Dedifferentiated amniotic fluid mesenchymal stem cell (primary cell): Measurements from ENCODE around the gene GPC6.
A peak's percentile ranks its signal among the peaks of the same experiment; 100 is the strongest.

Experiments
- DNase-seq: peaks from one replicate; pipeline ENCODE4 v3.0.0-alpha.2; 2016; ENCODE audit errors: extremely low spot score

GPC6 gene

DNA sequence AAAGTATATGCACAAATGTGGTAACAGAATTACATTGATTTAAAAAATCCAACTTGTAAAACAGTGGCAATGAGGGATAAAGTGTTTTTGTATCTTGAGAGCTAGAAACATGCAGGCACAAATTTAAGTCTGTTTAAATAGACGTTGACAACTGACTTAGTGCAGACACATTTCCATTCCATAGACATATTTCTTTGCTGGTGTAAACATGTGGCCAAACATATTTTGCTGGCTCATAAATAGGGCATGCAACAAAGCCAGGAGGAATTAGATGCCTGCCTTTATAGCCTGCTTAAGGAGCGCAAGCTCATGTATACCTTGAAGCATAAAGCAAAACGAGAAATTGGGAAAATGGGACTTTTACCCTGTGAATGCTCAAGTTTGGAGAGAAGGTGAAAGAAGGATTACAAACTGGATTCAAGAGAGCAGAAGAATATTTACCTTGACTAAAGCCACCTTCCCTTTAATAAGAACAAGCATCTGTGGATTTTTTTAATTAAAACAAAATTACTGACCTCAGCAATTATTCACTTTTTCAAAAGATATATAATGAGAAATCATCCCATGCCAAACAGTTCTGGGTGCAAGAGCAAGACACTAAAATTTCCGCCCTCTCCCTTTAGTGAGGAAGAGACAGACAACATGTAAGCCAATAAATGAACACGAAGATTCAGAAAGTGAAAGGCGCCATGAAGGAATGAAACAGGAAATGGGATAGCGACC, 1181.9 kb downstream of the GPC6 start:
- DNase-seq: no peak

DNA sequence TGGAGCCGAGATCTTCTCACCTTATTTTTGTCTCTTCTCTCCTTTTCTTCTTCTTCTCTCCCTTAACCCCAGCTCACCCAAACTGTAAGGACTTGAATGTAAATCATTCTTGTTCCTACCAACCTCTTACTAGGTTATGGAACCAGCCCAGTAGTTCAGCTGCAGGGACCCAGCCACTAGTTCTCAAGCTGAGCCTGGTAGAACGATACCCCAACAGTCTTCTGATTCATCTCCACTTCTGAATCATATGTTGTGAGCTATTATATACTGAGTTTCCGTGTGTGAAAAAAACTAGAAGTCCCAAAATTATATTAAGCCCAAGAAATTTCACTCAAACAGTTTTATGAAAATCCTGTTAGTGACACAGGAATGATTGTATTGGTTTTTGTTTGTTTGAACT, 1185.1 kb downstream of the GPC6 start:
- DNase-seq: no peak

DNA sequence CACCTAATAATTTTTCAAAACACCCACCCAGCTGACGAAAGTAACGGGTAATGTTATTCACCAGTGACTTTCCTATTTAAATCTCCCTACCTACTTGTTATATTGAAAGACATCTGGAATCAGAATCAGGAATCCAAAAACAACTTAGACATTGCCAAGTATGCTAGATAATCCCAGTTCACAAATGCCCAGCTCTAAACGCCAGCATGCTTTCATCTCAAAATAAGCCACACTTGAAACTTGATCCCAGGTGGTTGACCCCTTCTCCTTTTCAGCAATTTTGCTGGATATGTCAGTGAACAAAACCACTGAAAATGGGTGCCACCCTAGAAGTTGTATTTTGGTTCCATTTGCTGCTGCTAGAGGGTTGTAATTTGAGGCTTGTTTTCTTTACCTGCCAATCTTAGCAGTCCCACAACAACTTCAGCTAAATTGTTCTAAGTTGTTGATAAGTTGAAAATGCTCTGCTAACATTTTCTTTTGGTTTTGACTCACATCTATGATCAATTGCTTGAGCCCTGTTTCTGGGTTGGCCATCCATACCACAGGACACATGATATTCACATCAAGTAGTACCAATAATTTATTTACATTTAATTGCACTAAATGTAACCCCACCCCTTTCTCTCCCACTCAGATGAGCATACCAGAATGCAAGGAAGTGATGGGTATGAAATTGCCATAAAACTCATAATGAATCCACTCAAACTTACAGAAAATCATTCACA, 1186.4 kb downstream of the GPC6 start:
- no peak for DNase-seq

DNA sequence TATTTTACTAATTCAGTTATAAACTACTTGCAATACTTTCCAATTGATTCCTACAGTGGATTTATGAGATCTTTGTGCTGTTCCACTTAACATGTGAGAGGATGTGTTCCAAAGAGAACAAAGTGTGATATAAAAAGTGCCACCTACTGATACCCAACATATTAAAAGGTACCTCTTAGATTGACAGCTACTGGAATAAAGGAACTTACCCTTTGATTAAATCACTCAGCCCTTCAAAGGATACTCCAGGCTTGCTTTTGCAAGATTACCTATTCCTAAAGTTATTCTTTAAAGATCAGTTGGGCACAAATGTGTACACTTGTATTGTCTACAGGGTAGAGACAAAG, 1187.0 kb downstream of the GPC6 start:
- no peak for DNase-seq

DNA sequence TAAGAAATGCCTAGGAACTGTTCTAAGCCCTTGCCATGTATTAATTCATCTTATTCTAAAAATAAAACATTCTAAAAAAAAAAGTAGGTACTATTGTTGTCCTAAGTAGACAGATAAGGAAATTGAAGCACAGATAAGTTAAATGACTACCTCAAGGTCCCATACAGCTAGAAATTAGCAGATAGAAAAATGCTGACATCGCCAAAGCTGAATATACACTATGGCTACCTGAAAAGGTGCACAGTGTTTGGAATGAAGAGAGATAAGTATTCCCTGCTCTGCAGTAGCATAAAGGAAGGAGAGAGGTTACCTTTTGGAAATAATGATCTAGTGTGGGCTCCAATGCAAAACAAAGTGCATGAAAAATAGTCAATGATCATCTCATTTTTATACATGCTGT, 1187.5 kb downstream of the GPC6 start:
- DNase-seq: no peak

DNA sequence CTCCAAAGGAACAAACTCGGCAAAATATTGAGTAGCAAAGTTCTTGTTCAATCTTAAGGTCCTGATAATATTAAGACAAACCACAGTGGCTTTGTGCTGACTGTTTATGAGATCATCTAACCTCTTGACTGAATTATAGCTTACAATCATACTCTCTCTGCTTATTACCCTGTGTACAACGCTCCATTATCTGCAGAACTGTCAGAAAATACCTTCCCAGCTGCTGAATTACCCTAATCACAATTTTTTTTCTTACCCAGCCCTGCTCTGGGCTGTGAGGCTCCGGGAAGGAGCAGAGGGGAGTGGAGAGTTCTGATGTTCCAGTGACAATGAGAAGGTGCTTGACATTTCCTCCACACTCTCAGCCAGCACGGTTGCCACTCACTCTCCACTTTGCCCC, 1188.1 kb downstream of the GPC6 start:
- DNase-seq: no peak

DNA sequence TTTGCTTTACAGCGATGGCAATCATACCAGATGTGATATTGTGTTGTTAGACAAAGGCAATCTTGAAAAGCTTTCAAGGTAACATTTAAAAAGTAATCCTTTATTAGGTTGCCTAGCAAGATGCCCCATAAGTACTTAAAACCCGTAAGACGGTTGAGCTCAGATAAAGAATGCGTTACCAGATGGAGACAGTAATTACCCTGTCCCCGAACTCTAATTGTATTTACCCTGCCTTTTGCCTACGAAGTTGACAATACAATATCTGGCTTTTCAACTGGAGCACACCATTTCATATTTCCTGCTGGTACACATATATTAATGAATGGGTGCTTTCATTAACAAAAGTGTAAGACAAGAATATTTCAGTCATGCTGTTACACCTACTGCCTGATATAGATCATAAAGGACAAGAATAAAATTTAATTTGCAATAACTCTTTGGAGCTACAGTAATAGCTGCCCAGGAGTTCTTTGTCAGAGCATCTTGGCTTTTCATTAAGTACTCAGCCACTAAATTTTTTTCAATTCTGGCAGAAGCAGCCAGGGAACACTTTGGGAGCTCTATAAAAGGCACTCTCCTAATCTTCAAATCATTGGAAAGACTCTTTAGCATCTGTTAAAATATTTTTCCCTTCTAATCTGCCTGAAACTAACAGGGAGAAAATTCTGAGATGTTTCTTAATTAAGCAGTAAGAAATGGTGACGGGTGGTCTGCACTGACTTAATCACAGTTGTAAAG, 1189.1 kb downstream of the GPC6 start:
- DNase-seq: no peak

DNA sequence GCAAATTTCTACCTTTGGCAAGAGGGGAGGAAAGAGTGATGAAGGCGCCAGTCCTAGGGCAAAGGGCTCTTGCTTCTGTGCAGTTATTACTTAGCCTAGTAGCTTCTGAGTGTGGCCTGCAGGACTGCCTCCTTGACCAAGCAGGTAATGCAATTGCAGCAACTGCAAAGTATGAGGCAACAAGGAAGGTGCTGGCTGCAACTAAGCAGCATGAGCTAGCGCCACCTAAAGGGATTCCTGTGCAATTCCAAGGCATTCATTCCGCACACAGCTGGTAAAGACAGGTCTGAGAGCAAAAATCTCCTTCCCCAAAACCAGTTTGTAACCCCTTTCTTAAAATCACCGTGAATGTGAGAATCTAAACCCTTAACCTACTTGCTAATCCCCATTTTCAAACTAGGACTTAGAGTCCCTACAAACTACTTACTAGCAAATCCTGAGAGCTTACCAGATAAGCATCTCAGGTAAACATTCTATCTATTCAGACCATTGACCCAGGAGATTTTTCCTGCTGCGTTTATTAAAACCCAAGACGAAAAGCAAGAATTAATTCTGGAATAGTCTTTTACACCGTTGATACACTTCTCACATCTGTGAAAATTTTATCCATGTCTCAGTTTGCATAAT, 1190.0 kb downstream of the GPC6 start:
- DNase-seq: no peak

DNA sequence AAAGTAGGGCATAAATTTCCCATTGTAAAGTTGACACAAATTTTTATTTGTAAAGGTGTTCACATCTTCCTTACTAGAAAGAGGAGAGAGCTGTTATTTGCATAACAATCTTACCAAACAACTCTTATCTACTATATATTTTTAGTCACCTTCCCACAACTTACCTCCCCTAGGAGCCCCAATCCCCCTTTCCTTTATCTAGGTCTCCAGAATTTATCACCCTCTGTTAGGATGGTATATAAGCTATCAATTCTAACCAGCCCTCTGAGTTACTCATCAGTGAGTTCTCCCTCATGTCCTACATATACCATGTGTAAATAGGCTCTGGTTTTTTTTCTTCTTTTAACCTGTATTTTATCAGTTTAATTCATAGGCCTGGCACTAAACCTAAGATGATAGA, 1190.7 kb downstream of the GPC6 start:
- no peak for DNase-seq

DNA sequence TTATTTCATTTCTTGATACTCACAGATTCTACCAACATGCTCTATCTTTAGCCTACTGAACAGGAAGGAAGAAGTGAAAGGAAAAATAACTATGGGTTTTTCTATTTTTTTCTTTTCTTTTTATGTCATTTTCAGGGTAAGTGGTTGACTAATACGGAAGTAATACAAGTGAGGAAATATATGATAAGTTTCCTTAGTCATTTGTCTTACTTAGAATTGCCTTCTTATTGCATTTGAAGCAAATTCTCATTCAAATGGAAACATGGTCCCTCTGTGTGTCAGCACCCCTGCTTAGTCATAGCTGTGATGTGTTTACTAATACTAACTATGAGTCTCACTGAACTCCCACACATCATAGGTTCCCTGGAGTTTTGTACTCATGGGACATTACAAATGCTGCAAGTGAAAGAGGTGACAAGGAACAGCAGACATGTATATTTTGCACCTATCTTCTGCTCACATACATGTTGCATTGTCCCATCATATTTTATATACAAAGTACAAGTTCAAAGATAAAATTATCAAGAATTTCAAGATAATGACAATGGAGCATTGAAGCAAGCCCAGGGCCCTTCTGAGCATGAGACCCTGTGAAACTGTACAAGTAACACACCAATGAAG, 1192.8 kb downstream of the GPC6 start:
- DNase-seq: no peak

DNA sequence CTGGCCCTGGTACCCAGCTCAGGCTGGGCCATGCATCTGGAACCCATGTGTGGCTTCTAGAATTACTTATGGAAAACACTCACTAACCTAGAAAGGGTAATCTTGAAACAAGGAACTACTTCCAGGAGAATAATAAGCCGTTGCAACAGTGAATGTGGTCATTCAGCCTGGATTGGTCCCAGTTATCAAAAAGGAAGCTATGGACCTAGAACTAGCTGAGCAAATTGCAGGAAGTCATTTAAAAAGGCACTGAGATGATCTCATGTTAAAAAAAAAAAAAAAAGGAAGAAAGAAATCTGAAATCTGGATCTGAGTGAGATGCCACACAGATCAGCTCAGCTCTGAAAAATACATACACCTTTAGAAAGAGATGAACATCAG, 1193.3 kb downstream of the GPC6 start:
- no peak for DNase-seq

DNA sequence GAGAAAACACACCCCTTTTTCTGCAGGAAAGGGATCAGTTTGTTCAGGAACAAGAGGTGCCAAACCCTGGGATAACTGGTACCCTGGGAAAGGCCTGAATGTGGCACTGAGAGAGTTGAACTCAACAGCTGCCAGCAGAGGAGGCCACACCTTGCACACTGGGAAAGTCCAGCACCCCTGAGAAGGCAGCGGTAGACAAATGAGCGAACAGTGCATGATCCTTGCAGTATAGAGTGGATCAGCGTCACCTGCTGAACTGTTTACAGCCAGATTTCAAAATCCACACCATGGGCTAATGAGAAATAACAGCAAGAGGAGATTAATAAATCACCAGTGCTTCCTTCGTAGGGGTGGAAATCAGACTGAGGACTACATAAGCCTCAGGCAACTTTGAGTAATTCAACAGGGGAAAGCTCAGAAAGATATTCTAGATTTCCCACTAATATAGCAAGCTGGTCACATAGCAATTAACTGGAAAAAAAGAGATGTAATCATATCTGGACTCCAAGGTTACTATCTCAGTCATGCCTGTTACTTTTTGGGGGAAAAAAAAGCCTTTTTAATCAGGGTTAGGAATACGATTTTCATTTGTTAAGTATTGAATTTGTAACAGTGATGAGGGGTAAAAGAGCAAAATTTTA, 1200.8 kb downstream of the GPC6 start:
- no peak for DNase-seq

DNA sequence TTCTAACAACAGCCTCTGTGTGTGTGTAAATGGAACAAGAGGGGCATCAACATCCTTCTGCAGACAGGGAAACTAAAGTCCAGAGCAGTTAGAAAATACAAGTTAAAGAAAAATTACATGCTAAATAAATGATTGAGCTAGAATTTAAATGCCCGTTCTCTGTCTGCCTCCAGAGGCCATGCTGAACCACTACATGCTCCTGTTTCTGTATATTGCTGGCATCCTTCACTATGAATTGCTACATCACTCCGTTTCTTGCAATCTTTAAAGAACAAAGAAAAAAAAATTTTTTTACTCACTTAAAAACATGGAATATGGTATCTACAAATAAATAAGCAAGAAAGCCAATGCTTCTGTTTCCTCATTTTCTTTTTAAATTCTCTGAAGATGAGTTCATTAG, 1205.0 kb downstream of the GPC6 start:
- no peak for DNase-seq

DNA sequence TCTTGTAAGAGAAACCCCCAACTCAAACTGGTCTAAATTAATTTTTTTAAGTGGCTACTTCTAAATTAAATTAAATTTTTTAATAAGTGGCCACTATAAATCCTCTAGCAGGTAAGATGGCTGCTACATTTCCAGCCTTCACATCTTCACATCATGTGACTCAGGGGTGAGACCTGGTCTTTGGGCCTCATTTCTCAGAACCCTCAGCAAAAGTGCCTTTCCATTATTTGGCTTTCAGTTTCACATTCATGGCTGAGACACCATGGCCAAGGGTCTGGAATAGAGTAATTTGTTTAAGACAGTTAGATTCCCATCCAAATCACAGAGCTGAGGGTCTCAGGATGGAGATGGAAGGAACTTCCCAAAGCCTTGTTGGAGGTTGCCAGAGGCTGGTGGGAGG, 1205.4 kb downstream of the GPC6 start:
- no peak for DNase-seq

DNA sequence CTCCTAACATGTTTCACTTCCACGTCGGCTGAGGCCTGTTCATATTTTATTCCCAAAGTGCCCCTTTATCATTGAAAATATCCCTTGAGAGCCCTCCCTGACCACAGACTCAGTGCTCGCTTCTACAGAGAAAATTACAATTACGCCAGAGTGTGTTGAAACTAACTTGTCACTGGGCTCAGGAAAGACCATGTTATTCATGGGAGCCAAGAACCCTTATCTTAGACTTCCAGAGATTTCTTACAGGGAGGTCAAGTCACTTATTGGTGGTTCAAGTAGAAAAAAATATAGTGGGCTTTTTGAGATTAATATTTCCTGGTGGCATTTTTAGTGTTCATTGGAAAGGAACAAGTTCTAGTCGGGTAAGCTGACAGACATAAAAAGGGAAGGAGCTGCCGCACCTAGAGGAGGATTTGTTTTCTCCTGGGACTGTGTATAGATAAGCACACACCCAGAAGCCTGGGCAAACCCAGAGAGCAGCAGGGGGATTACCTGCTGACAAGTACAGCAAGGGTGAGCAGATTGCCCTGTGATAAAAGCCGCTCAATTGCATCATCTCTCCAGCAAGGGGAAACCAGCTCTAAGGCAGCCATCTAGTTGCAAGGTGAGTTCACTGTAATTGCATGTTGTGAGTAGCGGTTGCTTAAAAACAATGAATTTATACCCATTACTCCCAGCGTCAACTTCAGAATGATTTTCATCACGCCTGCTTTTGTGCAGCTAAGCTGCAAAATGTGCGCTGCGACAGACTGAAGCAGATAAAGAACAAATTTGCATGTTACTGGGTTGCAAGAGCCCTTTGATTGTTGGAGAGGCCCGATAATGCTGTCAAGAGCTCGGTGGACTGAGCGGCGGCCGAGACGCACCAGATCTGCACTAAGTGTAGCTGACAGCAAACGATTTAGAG, 1206.7 kb downstream of the GPC6 start:
- no peak for DNase-seq

DNA sequence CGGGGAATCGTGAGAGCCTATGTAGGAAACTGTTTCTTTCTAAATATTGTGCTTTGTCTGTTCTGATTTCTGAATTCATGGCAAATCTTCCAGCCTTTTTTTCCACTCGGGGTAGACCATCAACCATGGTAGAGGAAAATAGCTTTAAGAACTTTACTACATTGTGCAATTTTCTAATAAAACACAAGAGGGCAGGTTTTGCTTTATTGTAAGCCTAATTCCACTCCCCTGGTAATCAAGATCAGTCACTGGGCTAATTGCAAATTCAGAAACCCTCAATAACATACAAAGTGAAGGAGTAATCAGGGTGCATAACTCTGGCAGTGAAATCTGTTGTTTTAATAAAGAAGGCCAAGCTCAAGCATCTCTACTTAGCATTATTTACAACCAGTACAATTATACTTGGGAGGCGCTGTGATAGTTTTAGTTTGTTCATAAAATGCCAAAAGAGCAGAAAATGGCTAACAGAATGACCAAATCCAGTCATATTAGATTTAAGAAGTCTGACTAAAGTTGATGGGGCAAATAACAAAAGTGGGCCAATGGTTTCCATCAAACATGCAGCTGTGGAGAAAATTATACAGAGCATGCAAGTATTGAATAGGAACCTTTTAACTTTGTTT, 1209.1 kb downstream of the GPC6 start:
- DNase-seq: peak; percentile 74

DNA sequence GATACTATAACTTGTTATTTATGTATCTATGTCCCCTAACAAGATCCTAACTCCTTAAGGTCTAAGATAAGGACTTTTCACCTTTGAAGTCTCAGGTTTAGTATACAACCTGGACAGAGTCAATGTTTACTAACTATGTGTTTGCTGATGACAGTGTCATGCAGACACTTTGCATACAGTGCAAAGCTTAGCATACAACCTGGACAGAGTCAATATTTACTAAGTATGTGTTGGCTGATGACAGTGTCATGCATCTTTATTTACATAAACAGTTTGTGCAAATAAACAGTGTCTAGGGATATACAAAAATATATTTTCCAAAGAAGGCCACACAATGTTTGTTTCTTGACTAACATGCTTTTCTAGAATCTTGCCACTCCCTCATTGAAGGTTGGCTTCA, 1218.2 kb downstream of the GPC6 start:
- DNase-seq: no peak

DNA sequence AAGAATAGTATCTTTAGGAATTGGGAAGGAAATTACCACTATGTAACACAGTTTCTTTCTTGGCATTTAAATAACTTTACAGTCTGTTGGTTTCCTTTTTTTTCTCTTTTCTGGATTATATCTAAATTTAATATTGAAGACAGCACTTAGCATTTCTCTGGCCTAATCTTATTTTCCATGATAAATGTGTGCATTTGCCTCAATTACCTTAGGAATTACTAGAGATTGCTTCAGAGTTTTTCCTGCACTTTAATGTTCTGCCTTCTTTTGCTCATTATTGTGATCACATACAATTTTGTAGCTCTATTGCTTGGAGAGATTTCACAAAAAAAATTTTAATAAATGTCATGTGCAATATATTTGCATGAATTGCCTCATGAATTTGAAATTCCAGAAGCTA, 1227.7 kb downstream of the GPC6 start:
- no peak for DNase-seq

DNA sequence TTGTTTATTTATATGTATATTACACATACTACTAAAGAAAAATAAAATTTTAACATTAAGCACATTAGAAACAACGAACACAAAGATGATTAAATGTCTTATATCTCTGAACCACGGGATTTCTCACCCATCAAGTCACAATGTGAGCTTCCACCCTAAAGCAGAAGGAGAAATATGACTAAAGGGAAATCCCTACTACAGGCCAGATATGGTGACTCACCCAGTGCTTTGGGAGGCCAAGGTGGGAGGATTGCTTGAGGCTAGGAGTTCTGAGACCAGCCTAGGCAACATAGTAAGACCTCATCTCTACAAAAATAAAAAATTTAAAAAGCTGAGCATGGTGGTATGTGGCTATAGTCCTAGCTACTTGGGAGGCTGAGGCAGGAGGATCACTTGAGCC, 1228.3 kb downstream of the GPC6 start:
- DNase-seq: no peak

DNA sequence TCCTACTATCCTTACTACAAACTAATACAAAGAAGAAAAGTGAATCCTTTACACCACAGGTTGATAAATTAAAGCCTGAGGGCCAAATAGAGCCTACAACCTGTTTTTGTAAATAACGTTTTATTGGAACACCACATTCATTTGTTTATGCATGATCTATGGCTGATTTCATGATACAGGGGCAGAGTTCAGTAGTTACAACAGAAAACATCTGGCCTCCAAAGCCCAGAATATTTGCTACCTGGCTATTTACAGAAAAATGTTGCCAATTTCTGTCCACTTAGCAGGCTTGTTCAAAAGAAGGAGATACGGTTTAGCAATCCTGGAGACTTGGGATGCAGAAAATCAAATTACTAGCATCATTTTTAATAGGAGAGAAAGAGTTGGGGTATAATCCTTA, 1228.8 kb downstream of the GPC6 start:
- DNase-seq: no peak
